NCI-H345 (cell line): ENCODE results near the gene DCC.

ENCODE experiments used
- DNase-seq: peaks from one replicate; lab custom pipeline; 2025; lab: John Stamatoyannopoulos, UW

DCC gene

DNA sequence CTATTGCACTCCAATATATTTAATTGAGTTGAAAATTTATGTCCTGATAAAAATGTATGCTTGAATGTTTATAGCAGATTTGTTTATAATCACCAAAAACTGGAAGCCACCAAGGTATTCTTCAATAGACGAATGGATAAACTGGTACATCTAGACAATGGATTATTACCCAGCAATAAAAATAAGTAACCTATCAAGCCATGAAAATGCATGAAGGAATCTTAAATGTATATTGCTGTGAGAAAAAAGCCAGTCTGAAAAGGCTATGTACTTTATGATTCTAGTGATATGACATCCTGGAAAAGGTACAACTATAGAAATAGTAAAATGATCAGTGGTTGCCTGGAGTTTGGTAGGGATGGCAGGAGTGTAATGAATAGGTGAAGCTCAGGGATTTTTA, 580.7 kb downstream of the DCC start:
- DNase-seq: no peak

DNA sequence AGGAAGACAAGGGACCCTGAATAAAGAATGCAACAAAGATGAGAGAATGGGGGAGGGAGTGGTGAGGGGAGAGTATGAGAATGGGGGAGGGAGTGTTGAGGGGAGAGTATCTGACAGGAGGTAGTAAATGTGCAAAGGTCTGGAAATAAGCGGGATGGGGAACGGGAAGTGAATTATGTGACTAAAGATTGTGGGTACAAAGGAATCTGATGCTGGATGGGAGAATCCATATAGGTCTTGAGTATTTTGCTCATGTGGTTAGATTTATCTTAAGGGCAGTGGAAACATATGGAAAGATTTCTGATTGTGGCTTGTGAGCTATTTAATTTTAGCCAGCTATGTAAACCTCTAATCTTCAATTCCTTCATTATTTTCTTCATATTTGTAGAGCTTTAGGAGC, 593.4 kb downstream of the DCC start:
- DNase-seq: no peak

DNA sequence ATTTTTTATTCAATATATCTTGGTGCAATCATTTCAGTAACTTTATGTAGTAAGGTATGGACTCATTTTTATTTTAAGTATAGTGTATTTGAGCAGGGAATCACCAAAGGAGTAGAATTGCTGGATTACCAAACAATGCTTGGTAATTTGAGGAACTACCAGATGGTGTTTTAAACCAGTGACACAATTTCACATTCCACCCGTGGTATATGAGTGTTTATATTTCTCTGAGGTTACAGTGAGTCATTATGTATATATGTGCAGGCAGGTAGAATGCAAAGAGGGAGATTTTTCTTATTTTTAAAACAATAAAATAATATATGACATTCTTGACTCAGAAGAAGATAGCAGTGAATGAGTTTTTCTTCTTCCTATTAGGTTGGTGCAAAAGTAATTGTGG, 596.9 kb downstream of the DCC start:
- DNase-seq: no peak

DNA sequence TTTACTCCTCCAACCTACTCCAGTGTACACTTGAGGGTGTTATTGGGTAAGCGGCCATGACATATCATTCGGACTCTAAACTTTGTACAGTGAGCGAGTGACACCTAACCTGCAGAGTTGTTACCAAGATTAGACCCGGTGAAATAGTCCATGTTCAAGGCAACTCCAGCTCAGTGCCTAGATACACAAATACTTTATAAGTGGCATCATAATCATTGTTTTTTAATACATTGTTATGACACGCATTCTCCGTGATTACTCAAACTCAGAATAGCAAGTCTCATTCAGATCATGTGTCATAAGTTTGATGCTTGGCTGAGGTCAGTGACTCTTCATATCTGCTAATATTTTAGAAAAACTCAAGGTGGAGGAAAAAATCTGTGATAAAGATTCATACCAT, 597.8 kb downstream of the DCC start:
- no peak for DNase-seq

DNA sequence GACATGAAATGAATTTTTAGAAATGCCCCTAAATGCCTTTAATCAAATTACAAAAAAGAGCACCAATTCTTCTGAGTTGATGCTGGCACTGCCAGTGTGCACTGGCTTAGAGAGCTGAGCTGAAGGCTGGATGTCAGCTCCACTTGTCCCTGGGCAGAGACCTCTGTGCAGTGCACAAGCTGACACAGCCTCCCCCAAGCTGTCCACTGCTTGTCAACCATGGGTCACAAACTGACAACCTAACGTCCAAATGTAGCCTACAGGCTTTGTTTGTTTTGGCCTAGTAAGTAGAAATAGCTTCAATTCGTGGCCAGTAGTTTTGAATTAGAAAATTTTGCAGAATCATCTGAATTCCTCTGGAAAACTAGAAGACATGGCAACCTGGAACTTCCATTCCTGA, 605.6 kb downstream of the DCC start:
- DNase-seq: no peak

DNA sequence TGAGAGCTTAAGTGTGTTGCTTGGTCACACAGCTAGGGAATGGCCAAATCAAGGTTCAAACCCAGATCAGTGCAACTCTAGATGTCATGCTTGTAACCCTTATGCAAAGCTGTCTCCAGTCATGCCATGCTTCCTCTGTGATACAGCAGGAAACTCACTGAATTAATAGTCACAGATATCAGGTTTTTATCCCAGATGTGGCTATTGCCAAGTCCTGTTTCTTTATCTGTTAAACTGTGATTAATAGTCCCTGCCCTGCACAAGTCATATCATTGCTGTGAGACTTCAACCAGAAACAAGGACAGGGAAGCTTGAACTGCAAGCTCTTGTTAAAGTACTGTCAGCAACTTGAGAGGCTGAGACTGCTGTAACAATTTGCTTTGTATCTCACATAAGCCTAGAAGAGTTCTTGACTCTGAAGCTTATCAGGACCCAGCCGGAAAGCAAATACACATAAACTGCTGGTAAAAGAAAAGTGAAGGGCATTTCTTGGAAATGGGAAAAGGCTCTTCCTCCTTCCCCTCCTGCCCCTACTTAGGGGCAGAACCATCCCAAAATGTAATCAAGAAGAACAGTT, 609.0 kb downstream of the DCC start:
- DNase-seq: no peak

DNA sequence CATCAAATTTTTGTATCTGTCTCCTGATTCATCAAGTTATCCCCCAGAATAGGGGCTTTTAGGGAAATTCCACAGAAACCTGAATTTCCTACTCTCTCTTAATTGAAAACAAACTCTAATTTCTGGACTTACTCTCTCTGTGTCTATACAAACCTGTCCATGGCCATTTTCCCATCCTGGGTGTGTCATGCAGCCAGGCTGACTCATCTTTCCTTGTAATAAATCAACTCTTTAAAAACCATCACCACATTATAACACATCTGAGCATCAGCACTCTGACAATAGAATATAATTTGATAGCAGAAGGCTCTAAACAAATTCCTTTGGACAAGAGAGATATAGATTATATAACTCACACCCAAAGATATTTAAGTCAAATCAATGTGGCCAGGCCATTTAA, 610.2 kb downstream of the DCC start:
- no peak for DNase-seq

DNA sequence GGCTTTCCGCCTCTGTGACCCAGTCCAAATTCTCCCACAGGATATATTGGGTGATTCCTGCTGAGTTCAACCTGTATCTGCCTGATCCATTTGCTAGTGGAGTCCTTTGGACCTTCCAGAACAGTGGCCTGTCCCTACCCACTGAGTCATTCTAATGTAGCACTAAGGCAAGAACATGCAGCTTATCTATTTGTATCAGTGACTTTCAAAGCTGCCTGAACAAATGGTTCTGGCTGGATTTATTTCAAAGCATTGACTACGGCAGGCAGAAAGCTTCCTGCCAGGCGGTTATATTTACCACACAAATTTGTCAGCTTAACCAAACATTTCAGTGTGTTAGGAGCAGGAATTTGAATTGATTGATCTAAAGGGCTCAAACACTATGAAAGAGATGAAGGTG, 613.4 kb downstream of the DCC start:
- no peak for DNase-seq

DNA sequence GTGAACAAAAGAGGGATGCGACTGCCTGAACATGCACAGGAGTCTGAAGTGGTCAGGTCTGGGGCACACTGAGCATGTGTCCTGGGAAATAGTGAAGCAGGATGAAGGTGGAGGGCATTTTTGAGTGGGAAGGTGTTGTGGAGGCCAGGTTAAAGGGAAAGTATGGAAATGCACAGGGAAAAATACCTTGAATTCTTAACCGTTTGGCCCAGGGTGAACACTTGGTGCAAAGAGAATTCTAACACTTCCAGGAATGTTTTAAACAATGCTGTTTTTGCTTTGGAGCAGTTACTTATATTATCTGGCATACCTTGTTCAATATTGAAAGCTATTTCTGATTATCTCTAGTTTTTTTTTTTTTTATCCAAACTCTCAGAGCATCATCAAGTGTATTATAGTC, 623.5 kb downstream of the DCC start:
- DNase-seq: no peak

DNA sequence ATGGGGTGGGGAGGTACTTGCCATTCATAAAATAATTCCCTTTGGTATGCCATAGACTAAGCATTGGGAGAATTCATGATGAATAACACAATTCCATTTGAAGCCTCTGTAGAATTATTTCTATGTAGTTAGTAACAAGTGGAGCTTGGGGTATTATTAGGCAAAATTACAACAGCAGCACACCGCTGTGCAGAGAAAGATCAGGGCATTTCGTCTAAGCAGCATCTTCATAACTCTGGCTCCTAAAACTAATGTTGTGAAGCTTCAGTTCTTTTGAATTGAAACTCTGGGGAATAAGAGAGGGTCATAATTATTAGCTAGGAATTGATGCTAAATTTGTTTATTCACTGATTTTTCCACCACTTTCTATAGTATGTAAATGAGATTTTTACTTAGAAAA, 630.7 kb downstream of the DCC start:
- DNase-seq: no peak

DNA sequence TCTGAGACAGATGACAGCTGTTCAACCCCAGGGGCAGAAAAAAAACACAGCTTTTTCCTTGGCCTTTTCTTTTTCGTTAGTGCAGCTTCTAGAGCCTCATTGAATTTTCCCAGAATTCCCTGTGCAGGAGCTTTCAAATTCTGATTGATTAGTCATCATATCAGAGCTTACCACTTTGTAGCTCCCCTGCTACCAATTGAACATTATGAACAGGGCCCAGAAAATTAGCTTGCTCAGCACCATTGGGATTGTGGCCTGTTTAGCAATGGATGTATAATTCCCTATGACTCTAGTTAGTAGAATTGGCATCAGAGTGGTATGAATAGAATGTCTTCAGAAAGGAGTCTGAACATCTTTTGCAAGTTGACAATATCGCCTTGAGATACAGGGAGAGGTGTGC, 631.1 kb downstream of the DCC start:
- no peak for DNase-seq

DNA sequence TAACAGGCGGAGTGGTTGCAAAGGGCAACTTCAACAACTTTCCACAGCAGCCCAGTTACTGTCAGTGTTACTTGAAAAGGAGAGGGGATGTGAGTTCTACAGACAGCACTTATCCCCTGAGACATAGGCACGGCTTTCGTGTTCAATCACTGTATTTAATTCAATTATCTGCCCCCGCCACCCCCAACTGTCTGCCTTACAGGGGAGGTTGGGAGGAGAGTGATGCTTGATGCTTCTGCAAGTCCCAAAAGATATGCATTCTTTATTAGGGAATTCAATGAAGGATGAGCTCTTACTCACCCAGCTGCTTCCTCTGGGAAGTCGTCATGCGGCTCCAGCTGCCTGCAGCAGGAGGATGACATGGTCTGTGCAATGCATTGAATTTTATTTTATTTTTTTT, 639.9 kb downstream of the DCC start:
- no peak for DNase-seq

DNA sequence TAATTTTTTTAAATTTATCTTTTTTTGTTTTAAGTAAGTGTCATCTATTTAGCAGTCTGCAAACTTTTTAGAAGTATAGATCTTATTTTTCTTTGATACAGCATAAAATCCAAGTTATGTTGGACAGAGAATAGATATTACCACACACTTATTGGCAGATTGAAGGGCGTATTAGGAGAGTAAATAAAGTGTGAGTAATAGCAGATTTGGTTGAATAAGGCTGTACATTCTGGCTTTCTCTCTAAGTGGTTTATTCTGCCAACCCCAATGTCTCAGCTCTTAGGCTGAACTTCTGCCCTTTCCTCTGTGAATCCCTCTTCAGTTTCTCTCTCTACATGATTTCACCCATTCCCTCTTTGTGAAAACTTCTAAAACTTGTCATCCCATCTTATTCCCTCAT, 651.2 kb downstream of the DCC start:
- DNase-seq: no peak

DNA sequence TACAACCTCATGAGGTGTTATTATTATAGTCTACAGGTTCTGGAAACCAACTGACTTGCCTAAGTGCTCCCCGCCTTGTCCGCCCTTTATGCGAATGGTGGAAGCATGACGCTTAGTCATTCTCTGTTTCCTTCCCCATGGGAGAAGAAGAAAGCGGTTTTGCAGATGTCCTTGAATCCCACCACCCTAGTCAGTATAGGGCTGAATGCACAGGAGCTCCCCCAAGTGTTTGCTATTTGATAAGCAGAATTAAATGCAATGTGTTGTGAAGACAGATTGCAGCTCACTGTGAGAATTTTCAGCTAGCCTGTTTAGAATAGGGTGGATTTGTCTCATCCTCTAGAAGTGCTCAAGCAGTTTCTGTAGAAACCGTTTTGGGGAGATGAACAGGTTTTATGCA, 652.0 kb downstream of the DCC start:
- DNase-seq: no peak

DNA sequence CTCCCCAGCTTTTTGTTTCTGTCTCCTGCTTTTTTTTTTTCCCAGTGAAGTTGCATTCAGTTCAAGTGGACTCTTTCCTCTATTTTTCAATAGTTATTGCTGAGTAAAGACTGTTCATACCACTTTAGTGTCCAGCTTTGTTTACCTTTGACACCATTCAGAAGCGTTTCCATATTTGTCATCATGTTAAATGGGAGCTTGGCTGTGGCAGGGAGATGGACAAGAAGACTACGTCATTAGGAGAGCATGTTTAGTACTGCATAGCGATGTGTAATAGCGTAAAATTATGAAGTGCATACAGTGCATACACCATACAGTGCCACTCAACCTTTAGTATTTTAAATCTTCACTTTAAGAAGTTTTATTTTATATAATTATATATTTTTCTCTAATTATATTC, 655.9 kb downstream of the DCC start:
- DNase-seq: no peak

DNA sequence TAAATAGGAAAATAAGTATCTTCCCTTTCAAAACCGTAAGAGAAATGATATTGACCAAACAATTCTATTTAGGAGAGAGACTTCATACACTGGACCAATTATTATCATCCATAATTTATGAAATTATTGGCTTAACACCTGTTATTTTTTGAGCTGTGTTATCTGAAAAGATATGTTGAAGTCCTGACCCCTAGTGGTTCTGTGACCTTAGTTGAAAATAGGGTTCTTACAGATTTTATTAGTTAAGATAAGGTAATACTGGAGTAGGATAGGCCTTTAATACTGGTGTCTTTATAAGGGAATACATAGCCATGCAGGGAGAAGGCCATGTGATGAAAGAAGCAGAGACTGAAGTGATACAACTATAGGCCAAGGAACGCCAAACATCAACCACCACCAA, 659.6 kb downstream of the DCC start:
- no peak for DNase-seq

DNA sequence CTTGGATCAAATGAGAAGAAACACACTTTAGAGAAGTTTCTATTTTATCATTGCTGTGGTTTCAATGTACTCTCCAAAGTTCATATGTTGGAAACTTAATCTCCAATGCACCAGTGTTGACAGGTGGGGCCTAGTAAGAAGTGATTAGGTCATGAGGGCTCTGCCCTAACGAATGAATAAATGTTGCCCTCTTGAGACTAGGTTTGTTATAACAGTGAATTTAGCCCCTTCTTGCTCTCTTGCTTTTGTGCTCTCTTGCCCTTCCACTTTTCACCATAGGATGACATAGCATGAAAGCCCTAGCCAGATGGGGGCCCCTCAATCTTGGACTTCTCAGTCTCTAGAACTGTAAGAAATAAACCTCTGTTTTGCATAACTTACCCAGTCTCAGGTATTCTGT, 664.8 kb downstream of the DCC start:
- no peak for DNase-seq

DNA sequence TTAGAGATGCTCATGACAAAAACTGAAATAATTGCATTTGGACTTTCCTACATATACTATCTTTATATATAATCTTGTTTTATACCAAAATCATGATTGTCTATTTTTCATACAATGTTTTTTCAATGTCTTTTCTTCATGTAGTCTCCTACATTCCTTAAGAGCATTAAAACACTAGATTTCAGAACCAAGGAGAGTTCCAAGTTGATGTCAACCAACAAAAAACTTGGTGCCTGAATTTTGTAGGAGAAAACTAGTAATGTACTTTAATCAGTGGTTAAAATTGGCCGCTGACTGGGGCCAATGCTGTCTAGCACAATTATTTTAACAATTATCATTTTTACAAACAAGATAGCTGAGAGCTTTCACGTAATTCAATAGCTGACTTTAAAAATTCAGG, 678.8 kb downstream of the DCC start:
- DNase-seq: no peak

DNA sequence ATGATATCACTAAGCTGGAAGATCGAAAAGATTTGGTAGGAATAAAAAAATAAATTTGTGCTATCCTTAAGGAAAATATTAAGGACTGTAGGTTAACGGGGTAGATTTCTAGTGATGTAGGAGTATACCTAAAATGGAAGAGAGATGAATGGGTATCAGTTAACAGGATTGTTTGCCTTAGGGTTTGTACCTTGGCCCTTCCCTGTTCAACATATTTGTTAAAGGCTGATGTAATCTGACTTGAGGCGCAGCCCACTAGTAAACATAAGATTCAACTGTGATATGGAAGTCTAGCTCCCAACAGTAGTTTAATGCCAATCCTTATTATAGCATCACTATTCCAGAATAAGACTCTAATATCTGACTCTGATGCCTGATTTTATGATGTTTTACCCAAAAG, 685.2 kb downstream of the DCC start:
- DNase-seq: no peak

DNA sequence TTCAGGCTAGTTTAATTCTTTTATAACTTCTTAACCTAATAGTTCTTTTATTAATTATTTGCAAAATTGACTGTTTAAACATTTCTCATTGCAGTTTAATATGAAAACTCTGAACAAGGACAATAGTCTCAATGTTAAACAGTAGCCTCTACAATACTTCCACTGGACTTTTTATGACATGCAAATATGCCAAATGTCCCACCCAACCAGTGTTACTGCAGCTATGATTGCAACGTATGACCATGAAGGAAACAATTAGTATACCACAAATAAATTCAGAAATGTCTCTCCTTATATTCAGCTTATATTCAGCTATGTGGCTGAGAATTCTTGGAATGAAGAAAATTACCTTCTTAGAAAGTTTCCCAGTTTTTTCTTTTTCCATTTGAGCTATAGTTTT, 688.6 kb downstream of the DCC start:
- no peak for DNase-seq

DNA sequence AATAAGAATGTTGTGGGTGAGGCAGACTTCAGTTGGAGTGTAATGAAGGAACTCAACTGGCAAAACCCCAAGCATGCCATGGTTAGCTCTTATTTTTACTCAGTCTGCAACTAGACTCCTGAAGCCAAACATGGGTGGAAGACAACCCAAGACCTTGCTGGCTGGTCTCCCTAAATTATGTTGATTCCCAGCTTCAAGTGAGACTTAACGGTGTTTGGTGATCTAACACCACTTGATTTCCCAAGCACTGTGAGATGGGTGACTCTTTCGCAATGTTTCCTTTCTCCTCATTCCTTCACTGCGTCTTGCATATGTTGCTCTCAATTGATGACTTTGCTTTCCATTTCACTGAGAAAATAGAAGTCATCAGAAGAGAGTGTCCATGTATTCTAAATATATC, 693.1 kb downstream of the DCC start:
- DNase-seq: no peak

DNA sequence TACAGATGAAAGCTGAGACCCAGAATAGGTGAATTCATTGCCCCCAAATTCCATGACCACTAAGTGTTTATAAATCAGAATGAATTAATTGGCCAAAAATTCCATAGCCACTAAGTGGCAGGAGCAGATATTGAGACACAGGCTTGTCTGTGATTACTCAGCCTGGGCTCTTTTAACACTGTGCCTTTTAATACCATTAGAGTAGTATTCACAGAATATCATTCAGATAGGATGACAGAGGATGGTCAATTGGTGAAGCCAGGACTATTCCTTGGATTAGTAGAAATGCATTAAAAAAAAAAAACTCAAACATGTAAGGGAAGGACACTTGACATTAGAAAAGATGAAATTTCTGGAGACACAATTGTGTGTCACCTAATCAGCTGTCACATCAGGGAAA, 698.6 kb downstream of the DCC start:
- no peak for DNase-seq

DNA sequence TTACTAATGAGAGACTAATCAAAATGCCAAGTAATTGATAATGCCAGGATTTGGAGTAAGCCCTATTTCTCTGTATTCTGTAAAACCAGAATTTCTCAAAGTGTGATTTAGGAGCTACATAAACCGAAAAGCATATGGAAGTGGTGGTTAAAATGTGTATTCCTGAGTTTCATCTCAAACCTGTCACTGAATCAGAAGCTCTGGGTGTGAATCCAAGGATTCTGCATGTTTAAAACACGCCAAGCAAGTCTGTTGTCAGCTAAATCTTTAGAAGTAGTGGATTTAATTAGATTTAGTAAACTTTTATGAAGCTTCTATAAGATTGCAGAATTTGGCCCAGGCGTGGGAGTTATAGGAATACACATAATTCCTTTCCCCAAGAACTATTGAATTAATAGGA, 700.3 kb downstream of the DCC start:
- no peak for DNase-seq

DNA sequence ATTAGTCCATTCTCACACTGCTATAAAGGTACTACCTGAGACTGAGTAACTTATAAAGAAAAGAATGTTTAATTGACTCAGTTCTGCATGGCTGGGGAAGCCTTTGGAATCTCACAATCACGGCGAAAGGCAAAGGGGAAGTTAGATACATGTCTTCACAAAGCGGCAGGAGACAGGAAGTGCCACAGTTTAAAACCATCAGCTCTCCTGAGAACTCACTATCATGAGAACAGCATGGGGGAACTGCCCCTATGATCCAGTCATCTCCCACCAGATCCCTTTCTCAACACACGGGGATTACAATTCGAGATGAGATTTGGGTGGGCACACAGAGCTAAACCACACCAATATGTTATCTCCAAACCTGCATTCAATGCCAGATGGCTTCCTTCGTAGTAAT, 716.1 kb downstream of the DCC start:
- no peak for DNase-seq

DNA sequence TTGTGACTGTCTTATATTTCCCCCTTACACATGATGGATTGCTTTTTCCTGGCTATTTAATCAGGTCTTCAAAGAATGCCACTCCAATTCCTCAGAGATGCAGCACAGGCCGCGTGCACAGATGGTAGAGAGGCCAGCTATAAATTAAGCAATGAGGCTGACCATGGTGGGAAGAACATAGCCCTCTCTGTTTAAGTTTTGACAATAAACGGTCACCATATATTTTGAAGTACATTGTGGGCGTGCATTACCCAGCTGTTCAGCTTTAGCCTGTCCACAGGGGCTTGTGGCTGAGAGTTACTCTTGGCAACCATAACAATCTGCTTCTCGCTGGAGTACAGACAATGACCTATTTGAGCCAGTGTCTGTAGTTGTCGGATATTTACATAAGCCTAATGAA, 730.8 kb downstream of the DCC start:
- DNase-seq: no peak
